Measurements from ENCODE around the gene FTCD. TPM values are rescaled to one million over a fixed set of nuclear protein-coding genes. Genes with fewer than 3 reads are reported as not detected.

The FTCD gene
- total RNA-seq, 1 donor from 2014 or later: 0.33 TPM

GRCh38 chr21:46157396-46157986 lies 2.1 kb upstream of the FTCD start:
- TF ChIP-seq CTCF (IDR thresholded peaks at IDR 0.05; ENCODE audit: insufficient read depth, low read length, poor library complexity, severe bottlenecking): no peak
- H3K4me3 ChIP-seq (ENCODE audit: low read depth, low read length): no peak overlapping the region
- DNase-seq (ENCODE audit: low read depth): no peak
- no peaks in the 10 kb centered on the region for H3K36me3 ChIP-seq (ENCODE audit: control insufficient read depth, insufficient read depth, low read length)
- peaks cover 2% of the 10 kb centered on the region for H3K27me3 ChIP-seq (ENCODE audit: control insufficient read depth, insufficient read depth, low read length)

- no peaks in the 10 kb centered on the region for H3K36me3 ChIP-seq (ENCODE audit: control insufficient read depth, insufficient read depth, low read length)
- no peak for TF ChIP-seq CTCF (IDR thresholded peaks at IDR 0.05; ENCODE audit: insufficient read depth, low read length, poor library complexity, severe bottlenecking)
- no peak for DNase-seq (ENCODE audit: low read depth)
- H3K4me3 ChIP-seq (ENCODE audit: low read depth, low read length): no peak overlapping the region
- peaks cover 2% of the 10 kb centered on the region for H3K27me3 ChIP-seq (ENCODE audit: control insufficient read depth, insufficient read depth, low read length)
These were observed 1.3 kb upstream of the FTCD start for GRCh38 chr21:46156678-46157077.

- no peak overlapping the region for H3K4me3 ChIP-seq (ENCODE audit: low read depth, low read length)
- no peaks in the 10 kb centered on the region for H3K36me3 ChIP-seq (ENCODE audit: control insufficient read depth, insufficient read depth, low read length)
- H3K27me3 ChIP-seq (ENCODE audit: control insufficient read depth, insufficient read depth, low read length): peaks cover under 1% of the 10 kb centered on the region
- DNase-seq (ENCODE audit: low read depth): no peak
- no peak for TF ChIP-seq CTCF (IDR thresholded peaks at IDR 0.05; ENCODE audit: insufficient read depth, low read length, poor library complexity, severe bottlenecking)
These were observed 933 bp upstream of the FTCD start for GRCh38 chr21:46156378-46156645.

- H3K36me3 ChIP-seq (ENCODE audit: control insufficient read depth, insufficient read depth, low read length): no peaks in the 10 kb centered on the region
- DNase-seq (ENCODE audit: low read depth): no peak
- no peak for TF ChIP-seq CTCF (IDR thresholded peaks at IDR 0.05; ENCODE audit: insufficient read depth, low read length, poor library complexity, severe bottlenecking)
- H3K4me3 ChIP-seq (ENCODE audit: low read depth, low read length): no peak overlapping the region
- H3K27me3 ChIP-seq (ENCODE audit: control insufficient read depth, insufficient read depth, low read length): no peaks in the 10 kb centered on the region
These were observed 345 bp downstream of the FTCD start for GRCh38 chr21:46154955-46155513.

- H3K36me3 ChIP-seq (ENCODE audit: control insufficient read depth, insufficient read depth, low read length): no peaks in the 10 kb centered on the region
- H3K4me3 ChIP-seq (ENCODE audit: low read depth, low read length): no peak overlapping the region
- no peak for TF ChIP-seq CTCF (IDR thresholded peaks at IDR 0.05; ENCODE audit: insufficient read depth, low read length, poor library complexity, severe bottlenecking)
- no peaks in the 10 kb centered on the region for H3K27me3 ChIP-seq (ENCODE audit: control insufficient read depth, insufficient read depth, low read length)
- no peak for DNase-seq (ENCODE audit: low read depth)
These were observed 1.0 kb downstream of the FTCD start for GRCh38 chr21:46154155-46154954.
